ENCODE results near the gene ZNF593. TPM values are rescaled to one million over a fixed set of nuclear protein-coding genes. Genes with fewer than 3 reads are reported as not detected.

ZNF593 gene
- total and polyA plus RNA-seq, 2 of the 13 experiments (the other 11 are each of a cell fraction or from before 2014, with no cell fraction given) = 37.3 to 55.8 TPM

GRCh38 chr1:26169669-26170471 is at the start of gene ZNF593 (continued):
- TF ChIP-seq, protein P1, sequence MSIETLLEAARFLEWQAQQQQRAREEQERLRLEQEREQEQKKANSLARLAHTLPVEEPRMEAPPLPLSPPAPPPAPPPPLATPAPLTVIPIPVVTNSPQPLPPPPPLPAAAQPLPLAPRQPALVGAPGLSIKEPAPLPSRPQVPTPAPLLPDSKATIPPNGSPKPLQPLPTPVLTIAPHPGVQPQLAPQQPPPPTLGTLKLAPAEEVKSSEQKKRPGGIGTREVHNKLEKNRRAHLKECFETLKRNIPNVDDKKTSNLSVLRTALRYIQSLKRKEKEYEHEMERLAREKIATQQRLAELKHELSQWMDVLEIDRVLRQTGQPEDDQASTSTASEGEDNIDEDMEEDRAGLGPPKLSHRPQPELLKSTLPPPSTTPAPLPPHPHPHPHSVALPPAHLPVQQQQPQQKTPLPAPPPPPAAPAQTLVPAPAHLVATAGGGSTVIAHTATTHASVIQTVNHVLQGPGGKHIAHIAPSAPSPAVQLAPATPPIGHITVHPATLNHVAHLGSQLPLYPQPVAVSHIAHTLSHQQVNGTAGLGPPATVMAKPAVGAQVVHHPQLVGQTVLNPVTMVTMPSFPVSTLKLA (IDR thresholded peaks at IDR 0.05) = peak; percentile 64; the same call in 1 of the 2 replicates
- TF ChIP-seq KAT8 (CRISPR knock-in tag; IDR thresholded peaks at IDR 0.05) (peak; percentile 95), PPARG (CRISPR knock-in tag; conservative IDR thresholded peaks at IDR 0.05) (peak; percentile 47; the same call in 1 of the 2 replicates), ESRRA (CRISPR knock-in tag; IDR thresholded peaks at IDR 0.05; ENCODE audit: low read depth) (peak; percentile 79), ATF1 (CRISPR knock-in tag; IDR thresholded peaks at IDR 0.05) (peak; percentile 97), SKI (IDR thresholded peaks at IDR 0.05; ENCODE audit: partially characterized antibody) (peak; percentile 26), NR2F1 (CRISPR knock-in tag; IDR thresholded peaks at IDR 0.05) (no peak; a peak in 1 of 4 replicates), IRF2 (CRISPR knock-in tag; IDR thresholded peaks at IDR 0.05) (peak; percentile 64; the same call in 1 of the 2 replicates), MYC (CRISPR knock-in tag; IDR thresholded peaks at IDR 0.05; ENCODE audit: borderline replicate concordance) (peak; percentile 99), NCOA5 (CRISPR knock-in tag; IDR thresholded peaks at IDR 0.05) (peak; percentile 90; the same call in 1 of the 2 replicates), ZFP36L2 (CRISPR knock-in tag; IDR thresholded peaks at IDR 0.05) (no peak), REL (CRISPR knock-in tag; conservative IDR thresholded peaks at IDR 0.05) (peak; percentile 77; the same call in 1 of the 2 replicates), ZNF18 (CRISPR knock-in tag; IDR thresholded peaks at IDR 0.05; ENCODE audit: insufficient replicate concordance) (peak; percentile 78), ISL2 (CRISPR knock-in tag; IDR thresholded peaks at IDR 0.05) (peak; percentile 78; the same call in 1 of the 2 replicates), ZNF20 (CRISPR knock-in tag; IDR thresholded peaks at IDR 0.05) (peak; percentile 72; the same call in 1 of the 2 replicates)
- TF ChIP-seq, protein P2, sequence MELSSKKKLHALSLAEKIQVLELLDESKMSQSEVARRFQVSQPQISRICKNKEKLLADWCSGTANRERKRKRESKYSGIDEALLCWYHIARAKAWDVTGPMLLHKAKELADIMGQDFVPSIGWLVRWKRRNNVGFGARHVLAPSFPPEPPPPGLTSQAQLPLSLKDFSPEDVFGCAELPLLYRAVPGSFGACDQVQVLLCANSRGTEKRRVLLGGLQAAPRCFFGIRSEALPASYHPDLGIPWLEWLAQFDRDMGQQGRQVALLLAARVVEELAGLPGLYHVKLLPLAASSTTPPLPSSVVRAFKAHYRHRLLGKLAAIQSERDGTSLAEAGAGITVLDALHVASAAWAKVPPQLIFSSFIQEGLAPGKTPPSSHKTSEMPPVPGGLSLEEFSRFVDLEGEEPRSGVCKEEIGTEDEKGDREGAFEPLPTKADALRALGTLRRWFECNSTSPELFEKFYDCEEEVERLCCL (CRISPR knock-in tag; IDR thresholded peaks at IDR 0.05; ENCODE audit: borderline replicate concordance) = 0 out of 2 replicates have a peak, but pooled peaks have one; percentile 31
- TF ChIP-seq, protein P3, sequence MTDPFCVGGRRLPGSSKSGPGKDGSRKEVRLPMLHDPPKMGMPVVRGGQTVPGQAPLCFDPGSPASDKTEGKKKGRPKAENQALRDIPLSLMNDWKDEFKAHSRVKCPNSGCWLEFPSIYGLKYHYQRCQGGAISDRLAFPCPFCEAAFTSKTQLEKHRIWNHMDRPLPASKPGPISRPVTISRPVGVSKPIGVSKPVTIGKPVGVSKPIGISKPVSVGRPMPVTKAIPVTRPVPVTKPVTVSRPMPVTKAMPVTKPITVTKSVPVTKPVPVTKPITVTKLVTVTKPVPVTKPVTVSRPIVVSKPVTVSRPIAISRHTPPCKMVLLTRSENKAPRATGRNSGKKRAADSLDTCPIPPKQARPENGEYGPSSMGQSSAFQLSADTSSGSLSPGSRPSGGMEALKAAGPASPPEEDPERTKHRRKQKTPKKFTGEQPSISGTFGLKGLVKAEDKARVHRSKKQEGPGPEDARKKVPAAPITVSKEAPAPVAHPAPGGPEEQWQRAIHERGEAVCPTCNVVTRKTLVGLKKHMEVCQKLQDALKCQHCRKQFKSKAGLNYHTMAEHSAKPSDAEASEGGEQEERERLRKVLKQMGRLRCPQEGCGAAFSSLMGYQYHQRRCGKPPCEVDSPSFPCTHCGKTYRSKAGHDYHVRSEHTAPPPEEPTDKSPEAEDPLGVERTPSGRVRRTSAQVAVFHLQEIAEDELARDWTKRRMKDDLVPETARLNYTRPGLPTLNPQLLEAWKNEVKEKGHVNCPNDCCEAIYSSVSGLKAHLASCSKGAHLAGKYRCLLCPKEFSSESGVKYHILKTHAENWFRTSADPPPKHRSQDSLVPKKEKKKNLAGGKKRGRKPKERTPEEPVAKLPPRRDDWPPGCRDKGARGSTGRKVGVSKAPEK (CRISPR knock-in tag; IDR thresholded peaks at IDR 0.05; ENCODE audit: borderline replicate concordance) = 0 out of 2 replicates have a peak, but pooled peaks have one; percentile 75
- TF ChIP-seq, protein P4, sequence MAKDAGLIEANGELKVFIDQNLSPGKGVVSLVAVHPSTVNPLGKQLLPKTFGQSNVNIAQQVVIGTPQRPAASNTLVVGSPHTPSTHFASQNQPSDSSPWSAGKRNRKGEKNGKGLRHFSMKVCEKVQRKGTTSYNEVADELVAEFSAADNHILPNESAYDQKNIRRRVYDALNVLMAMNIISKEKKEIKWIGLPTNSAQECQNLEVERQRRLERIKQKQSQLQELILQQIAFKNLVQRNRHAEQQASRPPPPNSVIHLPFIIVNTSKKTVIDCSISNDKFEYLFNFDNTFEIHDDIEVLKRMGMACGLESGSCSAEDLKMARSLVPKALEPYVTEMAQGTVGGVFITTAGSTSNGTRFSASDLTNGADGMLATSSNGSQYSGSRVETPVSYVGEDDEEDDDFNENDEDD (CRISPR knock-in tag; IDR thresholded peaks at IDR 0.05; ENCODE audit: borderline replicate concordance) = peak; percentile 67; the same call in 1 of the 2 replicates
